K562 (cell line): ENCODE measurements around the gene RPS6KA2. TPM values are rescaled to one million over a fixed set of nuclear protein-coding genes. Genes with fewer than 3 reads are reported as not detected.

ENCODE experiments used
- BCL6 ChIP-seq: fragments of 250-450 bp; sonication (Bioruptor Pico); IDR thresholded peaks from 2 replicates; pipeline ENCODE4 v1.4.0; 2020
- BDP1 ChIP-seq: IDR thresholded peaks from 3 replicates; pipeline ENCODE4 v1.6.1; 2011; ENCODE audit not compliant: insufficient read length, insufficient read depth
- CBFB ChIP-seq: sonication (generic); formaldehyde crosslinking; IDR thresholded peaks from 2 replicates; pipeline ENCODE4 v1.4.0; 2020; ENCODE audit warnings: mild to moderate bottlenecking, missing genetic modification reagents
- CCNT2 ChIP-seq: IDR thresholded peaks from 2 replicates; pipeline ENCODE4 v1.6.1; 2011; ENCODE audit warnings: borderline replicate concordance, low read depth, mild to moderate bottlenecking, moderate library complexity, mixed read lengths, low read length; ENCODE audit not compliant: insufficient read length; ENCODE audit errors: extremely low read depth
- CGGBP1 ChIP-seq: fragments of 250-450 bp; sonication (Bioruptor Pico); IDR thresholded peaks from 2 replicates; pipeline ENCODE4 v1.9.0; 2021; ENCODE audit warnings: mild to moderate bottlenecking
- CHAMP1 ChIP-seq: fragments of 450-650 bp; IDR thresholded peaks from 2 replicates; pipeline ENCODE4 v1.6.1; 2016; ENCODE audit warnings: mild to moderate bottlenecking
- GTF2A2 ChIP-seq: IDR thresholded peaks from 2 replicates; pipeline ENCODE4 v1.6.1; 2016; ENCODE audit warnings: mild to moderate bottlenecking, missing genetic modification characterization, missing compliant biosample characterization
- HMG20A ChIP-seq: fragments of 450-650 bp; formaldehyde crosslinking; conservative IDR thresholded peaks from 2 replicates; pipeline ENCODE4 v1.4.0; 2020; ENCODE audit warnings: mild to moderate bottlenecking, mixed read lengths
- MED1 ChIP-seq: sonication (generic); formaldehyde crosslinking; IDR thresholded peaks from 2 replicates; pipeline ENCODE4 v1.8.1; 2023; ENCODE audit warnings: missing genetic modification reagents, borderline replicate concordance
- NUFIP1 ChIP-seq: fragments of 450-650 bp; IDR thresholded peaks from 2 replicates; pipeline ENCODE4 v1.6.1; 2018; ENCODE audit not compliant: partially characterized antibody
- RBM14 ChIP-seq: fragments of 200-400 bp; formaldehyde crosslinking; IDR thresholded peaks from 2 replicates; pipeline ENCODE4 v1.6.1; 2018; ENCODE audit warnings: low read depth, mild to moderate bottlenecking, low read length, moderate library complexity, borderline replicate concordance; ENCODE audit not compliant: insufficient read depth
- SRF ChIP-seq, 2 experiments: fragments of 250-450, 450-650 bp in 1 of 2; sonication (Bioruptor Pico) in 1 of 2; sonication (generic) in 1 of 2; formaldehyde crosslinking; IDR thresholded peaks; 2 replicates each; pipeline versions ENCODE4 v1.5.0 to v1.5.1; 2020 to 2022; ENCODE audit warnings: mild to moderate bottlenecking in 1 of 2, missing genetic modification reagents in 1 of 2
- ZBTB17 ChIP-seq: fragments of 450-650 bp; formaldehyde crosslinking; IDR thresholded peaks from 2 replicates; pipeline ENCODE4 v1.4.0; 2020; ENCODE audit warnings: mild to moderate bottlenecking
- ZFP36 ChIP-seq: fragments of 150-350 bp; IDR thresholded peaks from 2 replicates; pipeline ENCODE4 v1.6.1; 2018; ENCODE audit warnings: low read length, low read depth; ENCODE audit not compliant: partially characterized antibody
- ZHX1 ChIP-seq: fragments of 150-350 bp; conservative IDR thresholded peaks from 2 replicates; pipeline ENCODE4 v1.6.1; 2014; ENCODE audit warnings: low read length
- ZNF75A ChIP-seq: fragments of 450-650 bp; formaldehyde crosslinking; IDR thresholded peaks from 2 replicates; pipeline ENCODE4 v1.4.0; 2020; ENCODE audit warnings: mild to moderate bottlenecking
- ZZZ3 ChIP-seq: fragments of 450-650 bp; IDR thresholded peaks from 2 replicates; pipeline ENCODE4 v1.6.1; 2016; ENCODE audit warnings: antibody characterized with exemption, mild to moderate bottlenecking, moderate library complexity
- polyA plus RNA-seq, 8 experiments: library from polyadenylated mRNA; depleted of rRNA in 4 of 8; stranded (reverse) in 5 of 8; unstranded in 3 of 8; fragments of >200 nt; fragmentation: Nextera tagmentation in 2 of 8; fragmentation: Illumina TruSeq in 1 of 8; extraction: Ambion mirVana in 2 of 8; extraction: Trizol in 1 of 8; gene quantifications; 2 replicates each; pipeline versions ENCODE4 v1.2.1 to v1.2.3, GENCODE V29; 2011 to 2014; ENCODE audit warnings: inconsistent platforms in 1 of 8, missing spikeins in 1 of 8
- total RNA-seq, 7 experiments: library from RNA; depleted of rRNA in 6 of 7; stranded (reverse); fragments of >200 nt in 6 of 7; fragmentation: Illumina TruSeq in 2 of 7; extraction: Trizol in 2 of 7; gene quantifications; 2 replicates each; pipeline versions ENCODE4 v1.2.1 to v1.2.3, GENCODE V29; 2011 to 2021; ENCODE audit warnings: low replicate concordance in 1 of 7

RPS6KA2 gene
- total and polyA plus RNA-seq, 9 of the 15 experiments (the other 6 are each of a cell fraction or from before 2014, with no cell fraction given): 0.29 to 1.00 (median 0.53) TPM

DNA sequence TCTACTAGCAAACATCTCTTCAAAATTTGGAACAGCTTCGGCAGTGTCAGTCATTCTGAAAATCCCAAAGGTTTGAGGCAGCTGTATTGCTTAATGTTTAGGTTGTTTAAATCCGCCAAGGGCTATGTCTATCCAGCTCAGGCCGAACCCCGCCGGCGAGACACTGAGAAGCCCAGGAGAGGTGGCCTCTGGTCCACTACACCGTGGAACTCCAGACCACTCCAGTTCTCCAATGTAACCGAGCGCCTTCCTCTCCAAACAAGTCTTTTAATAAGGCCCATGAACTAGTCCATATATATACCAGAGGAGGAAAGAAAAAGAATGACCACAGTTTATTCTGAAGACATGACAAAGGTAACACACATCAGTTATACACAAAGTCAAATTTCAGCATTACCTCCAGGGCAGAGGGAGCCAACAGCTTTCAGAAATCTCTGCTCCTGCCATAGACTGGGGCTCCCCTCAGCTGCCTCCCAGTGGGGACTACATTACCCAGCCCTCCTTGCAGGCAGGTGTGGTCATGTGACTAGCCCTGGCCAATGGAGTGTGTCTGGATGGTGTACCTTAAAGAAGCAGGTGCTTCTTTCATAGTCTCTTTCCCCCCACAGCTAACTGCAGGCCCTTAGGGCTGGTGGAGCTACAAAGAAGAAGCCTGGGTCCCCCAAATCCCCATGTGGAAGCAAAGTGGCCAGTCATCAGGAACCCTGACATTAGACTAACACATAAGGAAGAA, 40.5 kb downstream of the RPS6KA2 start, which contains the start of gene RAMACL (continued):
- TF ChIP-seq ZHX1 (no peak), BDP1 (no peak), NUFIP1 (no peak), ZFP36 (no peak), ZBTB17 (CRISPR knock-in tag) (no peak), RBM14 (no peak), CHAMP1 (no peak), ZNF75A (CRISPR knock-in tag) (no peak), GTF2A2 (tag) (no peak), HMG20A (CRISPR knock-in tag) (no peak), CGGBP1 (CRISPR knock-in tag) (no peak), MED1 (no peak), BCL6 (no peak), CCNT2 (no peak), SRF (CRISPR knock-in tag; IDR thresholded peaks at IDR 0.05) (no peak), CBFB (no peak), ZZZ3 (no peak)
